Fibroblast of gingiva (primary cell): ENCODE results near the gene CACNA2D4.
A peak's percentile ranks its signal among the peaks of the same experiment; 100 is the strongest.

ENCODE experiments used
- DNase-seq: peaks from one replicate; pipeline ENCODE4 v3.0.0-alpha.2; 2011; ENCODE audit warnings: low read depth

The CACNA2D4 gene

DNA sequence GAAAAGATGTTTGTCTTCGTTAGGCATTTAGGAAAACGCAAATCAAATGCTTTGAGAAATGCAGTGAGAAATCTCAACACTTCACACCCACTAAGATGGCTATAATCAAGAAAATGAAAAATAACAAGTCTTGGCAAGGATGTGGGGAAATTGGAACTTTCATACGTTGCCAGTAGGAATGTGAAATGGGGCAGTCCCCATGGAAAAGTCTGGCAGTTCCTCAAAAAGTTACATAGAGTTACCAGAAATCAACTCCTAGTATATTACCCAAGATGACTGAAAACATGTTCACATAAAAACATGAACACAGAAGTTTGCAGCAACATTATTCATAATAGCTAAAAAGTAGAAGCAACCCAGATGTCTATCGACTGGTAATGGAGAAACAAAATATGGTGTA lies 139.5 kb downstream of the CACNA2D4 start:
- DNase-seq, result peak; percentile 61

DNA sequence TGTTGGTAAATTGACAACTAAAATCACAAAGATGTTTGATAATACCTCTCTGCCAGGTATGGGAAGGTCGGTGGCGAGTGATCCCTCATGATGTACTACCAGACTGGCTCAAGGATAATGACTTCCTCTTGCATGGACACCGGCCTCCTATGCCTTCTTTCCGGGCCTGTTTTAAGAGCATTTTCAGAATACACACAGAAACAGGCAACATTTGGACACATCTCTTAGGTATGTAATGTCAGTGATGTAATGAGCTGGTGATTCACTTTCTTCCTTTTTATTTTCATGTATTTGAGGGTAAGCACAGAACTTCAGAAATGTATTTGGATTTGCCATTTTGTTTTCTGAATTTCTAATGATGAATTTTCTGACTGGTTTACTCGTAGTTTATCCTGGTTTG lies 140.7 kb downstream of the CACNA2D4 start:
- DNase-seq, result peak; percentile 47

DNA sequence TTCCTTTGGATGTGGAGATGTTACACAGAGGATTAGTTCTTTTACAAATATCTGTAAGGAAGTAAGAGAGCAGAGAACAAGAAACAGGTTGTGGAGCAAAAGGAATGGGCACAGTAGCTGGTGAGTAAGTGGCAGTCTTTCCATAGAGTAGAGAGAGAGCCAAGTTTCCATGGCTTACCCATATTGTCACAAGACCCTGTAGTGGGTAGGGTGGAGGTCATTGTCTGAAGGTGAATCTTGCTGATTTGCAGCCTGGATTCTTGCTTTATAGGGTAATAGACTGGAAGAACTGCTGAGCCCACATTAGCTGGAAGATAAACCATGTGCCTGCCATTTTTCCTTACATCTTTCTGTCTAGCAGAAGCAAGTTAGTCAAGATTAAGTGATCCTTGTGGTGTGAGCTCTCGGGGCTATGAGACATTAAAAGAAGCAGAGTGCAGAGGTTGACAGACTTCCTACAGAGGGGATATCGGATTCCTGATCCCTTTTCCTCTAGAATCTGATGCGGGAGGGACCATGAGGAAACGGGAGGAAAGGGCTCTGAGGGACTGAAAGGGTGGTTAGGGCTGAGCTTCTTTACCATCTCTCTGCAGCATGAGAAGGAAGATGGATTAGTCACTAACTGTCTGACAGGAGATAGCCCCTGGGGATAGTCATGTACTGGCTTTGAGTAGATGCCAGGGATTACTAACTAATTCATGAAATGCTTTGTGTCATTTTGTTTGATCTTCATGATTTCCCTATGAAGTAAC lies 142.1 kb downstream of the CACNA2D4 start:
- peak; percentile 70 for DNase-seq

DNA sequence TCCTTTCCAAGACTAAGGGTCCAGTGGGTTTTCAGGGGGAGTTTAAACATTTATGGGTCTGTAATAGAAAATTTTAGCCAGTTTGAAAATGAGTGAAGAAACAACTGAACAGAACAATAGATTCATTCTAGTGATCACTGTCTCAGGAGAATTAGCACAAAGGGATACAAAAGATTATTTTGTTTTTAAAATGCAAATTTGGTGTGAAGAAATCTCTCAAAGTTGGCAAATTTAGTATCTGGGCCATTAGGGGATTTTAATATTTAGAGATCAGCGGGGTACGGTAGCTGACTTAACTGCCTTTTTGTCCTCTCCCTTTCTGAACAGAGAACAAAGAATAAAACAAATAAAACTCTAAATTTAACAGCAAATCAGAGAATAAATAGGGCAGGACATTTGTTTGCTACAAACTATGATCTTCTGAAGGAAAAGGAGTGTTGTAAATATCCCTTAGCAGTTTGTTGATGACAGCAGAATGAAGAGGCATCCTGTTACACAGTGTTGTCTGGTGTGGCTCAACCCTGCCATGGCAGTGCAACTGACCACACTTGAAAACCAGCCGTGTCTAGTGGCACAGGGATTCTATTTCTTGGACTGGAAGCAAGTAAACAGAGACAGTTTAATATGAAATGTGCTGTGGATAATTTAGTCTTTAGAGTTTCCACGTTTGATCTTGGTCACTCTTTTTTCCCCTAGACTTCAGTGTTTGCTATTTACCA lies 144.4 kb downstream of the CACNA2D4 start:
- peak; percentile 76 for DNase-seq

DNA sequence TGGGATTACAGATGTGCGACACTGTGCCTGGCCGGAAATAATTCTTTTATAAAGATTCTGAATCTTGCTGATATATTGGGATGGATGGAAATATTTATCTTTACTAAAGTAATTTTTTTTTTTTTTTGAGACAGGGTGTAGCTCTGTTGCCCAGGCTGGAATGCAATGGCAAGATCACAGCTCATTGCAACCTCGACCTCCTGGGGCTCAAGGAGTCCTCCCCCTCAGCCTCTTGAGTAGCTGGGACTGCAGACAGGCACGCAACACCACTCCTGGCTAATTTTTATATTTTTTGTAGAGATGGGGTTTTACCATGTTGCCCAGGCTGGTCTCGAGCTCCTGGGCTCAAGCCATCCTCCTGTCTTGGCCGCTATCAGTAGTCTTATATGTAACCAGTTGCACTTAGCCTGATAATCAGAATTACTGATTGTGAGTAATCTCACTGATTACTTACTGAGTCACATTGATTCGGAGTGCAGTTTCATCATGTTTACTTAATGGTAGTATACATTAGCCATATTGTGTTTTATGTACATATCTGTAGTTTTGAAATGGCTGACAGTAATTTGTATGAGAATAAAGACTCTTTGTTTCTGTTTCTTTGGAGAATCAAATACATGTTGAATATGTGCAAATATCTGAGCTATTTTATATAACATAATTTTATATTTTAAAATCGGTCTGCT lies 148.5 kb downstream of the CACNA2D4 start:
- DNase-seq, result no peak

DNA sequence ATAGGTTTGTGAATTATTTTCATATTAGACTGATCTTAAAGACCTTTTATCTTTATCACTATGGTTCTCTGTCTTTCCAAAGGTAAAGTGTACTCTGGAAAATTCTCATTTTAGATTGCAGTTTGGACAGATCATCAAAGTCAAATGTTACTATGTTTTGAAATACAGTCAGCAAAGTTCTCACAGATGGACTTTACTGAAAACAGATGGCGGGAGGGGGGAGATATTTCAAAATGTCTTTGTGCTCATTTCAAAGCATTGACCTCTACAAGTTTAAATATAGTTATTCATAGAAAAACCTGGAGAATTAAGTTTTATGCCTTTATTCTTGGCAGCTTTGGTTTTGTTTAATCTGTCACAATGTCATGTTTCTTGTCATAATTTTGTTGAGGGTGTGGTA lies 149.8 kb downstream of the CACNA2D4 start:
- DNase-seq, result peak; percentile 65

DNA sequence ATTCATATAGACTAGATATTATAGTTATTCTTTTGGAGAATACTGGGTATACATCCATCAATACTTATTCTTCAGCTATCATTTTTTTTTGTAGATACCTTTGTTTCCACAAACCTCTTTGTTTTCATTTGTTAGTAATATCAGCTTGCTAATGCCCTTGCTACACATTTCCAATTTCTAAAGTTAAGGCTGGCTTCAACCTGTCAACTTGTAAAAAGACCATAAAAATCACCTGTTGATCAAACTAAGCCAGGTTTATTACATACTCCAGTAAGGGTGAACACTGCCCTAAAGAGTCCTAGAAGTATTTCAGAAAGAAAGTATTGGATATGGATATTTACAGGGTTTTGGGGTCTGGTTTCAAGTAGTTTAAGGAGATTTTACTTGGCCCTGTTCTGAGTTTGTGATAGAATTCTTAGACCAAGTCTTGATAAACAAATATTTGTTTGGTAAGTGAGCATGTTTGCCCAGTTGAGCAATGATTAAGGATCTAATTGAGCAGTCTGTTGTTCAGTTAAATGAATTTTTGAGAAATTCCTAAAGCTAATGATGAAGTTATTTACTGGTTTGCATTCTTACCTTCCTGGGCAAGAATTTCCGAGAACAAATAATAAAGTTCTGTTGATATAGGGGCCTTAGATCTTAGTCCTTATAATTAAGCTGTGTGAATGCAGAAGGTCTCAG lies 150.9 kb downstream of the CACNA2D4 start:
- DNase-seq, result no peak

DNA sequence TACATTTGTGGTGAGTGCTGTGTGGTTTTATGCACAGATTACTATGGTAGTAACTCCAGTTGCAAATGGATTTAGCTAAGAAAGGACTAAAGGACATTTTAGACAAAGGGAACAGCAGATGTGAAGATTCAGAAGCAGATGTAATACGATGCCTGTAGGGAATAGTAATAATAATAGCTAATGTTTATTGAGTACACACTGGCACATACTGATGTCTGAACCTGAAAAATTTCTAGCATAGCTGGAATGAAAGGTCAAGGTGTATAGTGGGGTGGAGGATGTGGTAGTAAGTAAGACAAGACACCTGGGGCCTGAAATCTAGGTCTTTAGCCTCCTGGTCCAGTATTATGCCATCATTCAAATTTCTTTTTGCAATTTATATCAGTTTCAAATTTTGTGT lies 152.3 kb downstream of the CACNA2D4 start:
- no peak for DNase-seq

DNA sequence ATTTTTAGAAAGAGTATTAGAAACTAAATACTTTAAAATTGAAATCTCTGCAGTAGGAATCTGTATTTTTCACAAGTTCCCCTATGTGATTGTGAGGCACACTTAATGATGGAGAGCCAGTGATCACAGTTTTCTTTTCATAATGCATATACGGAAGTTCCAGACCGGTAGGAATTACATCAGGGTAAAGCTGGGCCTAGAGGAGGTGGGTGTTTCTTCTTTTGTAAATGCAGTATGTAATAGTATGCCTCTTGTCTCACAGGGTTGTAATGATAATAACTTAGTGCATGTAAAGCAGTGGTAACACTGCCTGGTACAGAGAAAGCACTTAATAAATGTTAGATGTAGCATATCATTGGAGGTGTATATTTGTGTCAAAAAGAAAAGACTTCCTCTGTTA lies 155.3 kb downstream of the CACNA2D4 start:
- no peak for DNase-seq

DNA sequence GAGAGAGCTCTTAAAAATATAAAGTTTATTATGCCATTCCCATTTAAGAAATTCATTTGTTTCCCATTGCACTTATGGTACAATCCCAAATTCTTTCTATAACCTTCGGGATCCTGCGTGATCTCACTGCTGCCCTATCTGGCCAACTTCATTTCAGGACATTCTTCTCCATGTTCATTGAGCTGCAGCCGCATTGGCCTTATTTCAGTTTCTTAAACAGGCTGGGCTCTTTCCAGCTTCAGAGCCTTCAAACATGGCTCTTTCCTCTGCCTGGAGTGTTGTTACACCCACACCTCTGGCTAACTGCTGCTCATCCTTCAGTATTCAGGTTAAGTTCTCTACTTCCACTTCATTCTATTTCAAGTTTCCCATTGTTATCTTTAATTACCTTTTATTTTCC lies 156.6 kb downstream of the CACNA2D4 start:
- no peak for DNase-seq

DNA sequence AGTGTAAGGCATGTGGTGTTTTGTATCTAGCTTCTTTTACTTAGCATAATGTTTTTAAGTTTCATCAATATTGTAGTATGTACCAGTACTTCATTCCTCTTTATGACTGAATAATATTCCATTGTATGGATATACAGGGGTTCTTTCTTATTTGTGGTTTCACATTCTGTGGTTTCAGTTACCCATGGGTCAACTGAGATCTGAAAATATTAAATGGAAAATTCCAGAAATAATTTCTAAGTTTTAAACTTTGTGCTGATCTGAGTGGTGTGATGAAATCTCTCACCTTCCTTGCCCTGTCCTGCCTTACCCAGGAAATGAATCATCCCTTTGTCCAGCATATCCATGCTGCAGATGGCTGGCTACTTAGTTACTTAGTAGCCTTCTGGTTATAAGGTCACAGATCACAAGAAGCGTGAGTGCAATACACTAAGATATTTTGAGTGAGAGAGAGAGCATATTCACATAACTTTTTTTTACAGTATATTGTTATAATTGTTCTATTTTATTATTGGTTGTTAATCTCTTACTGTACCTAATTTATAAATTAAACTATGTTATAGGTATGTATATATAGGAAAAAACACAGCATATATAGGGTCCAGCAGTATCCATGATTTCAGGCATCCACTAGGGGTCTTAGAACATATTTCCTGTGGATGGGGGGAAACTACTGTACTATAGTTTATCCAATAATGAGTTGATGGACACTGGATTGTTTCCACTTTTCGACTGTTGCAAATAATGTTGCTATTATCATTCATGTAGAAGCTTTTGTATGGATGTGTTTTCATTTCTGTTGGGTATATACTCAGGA lies 157.7 kb downstream of the CACNA2D4 start:
- peak; percentile 46 for DNase-seq

DNA sequence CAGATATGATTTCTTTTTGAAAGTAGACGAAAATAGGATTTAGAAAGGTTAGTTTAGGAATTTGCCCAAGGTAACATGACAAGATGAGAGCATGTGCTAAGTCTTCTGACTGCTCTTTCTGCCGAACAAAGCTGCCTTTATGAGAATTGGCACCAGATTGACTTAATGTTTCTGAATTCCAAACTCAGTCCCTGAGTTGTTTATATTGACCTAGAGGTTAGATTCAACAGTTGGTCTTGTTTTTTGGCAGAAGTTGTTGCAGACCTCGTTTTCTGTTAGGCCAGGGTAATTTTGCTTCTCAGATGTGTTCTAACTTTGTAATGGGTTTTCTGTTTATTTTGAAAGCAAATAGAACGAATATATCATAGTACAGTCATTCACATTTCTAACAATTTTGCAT lies 159.6 kb downstream of the CACNA2D4 start:
- DNase-seq, result peak; percentile 33

DNA sequence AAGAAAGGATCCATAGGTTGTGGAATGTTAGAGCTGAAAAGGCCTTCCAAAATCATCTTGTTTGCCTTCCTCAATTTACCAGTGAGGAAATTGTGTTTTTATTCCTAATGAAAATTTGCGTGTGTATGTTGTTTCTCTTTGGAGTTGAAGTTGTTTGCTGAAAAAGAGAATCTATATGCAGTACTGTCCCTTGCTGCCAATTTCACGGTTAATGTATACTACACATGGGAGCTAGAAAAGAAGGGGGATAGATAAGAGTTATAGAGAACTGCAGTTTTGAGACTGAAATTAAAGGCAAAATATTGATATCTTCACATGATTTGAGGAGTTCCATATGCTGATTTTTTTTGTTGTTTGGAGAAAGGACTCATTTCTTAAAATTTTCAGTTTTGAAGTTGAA lies 160.1 kb downstream of the CACNA2D4 start:
- no peak for DNase-seq

DNA sequence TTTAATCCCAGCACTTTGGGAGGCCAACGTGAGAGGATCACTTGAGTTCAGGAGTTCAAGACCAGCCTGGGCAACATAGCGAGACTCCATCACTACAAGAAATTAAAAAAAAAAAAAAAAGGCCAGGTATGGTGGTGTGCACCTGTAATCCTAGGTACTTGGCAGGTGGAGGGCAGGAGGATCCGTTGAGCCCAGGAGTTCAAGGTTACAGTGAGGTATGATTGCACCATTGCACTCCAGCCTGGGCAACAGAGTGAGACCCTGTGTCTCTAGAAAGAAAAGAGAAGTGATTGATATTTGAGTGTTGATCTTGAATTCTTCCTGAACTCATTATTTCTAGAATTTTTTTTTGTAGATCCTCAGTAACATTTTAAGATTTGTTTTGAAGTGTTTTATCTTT lies 168.2 kb downstream of the CACNA2D4 start:
- DNase-seq, result no peak

DNA sequence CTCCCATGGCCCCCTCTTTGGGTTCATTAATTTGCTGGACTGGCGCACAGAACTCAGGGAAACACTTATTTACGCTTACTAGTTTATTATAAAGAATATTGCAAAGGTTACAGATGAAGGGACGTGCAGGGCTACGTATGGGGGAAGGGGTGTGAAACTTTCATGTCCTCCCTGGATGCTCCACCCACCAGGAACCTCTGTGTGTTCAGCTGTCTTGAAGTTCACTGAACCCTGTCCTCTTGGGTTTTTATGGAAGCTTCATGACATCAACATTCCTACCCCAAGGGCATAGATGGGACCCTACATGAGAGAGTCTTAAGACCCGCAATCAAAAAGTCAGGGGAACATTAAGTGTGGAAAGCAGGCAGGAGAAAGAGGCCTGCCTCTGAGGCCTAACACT lies 169.4 kb downstream of the CACNA2D4 start:
- DNase-seq, result no peak

DNA sequence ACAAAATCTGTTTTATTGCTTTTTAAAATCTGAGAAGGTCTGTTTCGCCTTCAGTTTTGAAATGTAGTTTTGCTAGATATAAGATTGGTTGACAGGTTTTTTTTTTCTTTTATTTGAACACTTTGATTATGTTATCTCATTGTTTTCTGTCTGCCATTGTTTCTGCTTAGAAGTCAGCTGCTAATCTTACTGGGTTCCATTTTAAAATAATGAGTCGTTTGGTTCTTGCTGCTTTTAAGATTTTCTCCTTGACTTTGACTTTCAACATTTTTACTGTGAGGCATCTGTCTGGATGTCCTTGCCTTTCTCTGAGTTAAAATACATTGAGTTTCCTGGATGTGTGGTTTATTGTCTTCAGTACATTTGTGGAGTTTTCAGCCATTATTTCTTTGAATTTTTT lies 170.8 kb downstream of the CACNA2D4 start:
- DNase-seq, result no peak

DNA sequence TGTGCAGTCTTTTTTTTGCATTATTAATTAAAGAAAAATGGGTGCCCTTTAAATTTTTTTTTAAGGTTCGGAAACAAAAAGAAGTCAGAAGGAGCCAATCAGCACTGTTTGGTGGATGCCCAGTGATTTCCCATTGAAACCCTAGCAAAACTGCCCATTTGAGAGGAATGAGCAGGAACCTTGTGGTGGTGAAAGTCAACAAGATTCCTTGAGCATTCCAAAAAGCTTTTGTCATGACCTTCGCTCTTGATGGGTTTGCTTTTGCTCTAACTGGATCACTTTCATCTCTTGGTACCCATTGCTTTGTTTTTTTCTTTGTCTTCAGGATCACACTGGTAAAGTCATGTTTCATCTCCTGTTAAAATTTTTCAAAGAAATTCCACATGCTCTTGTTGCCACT lies 173.5 kb downstream of the CACNA2D4 start:
- no peak for DNase-seq
